ENCODE results near the gene RAMAC. TPM values are rescaled to one million over a fixed set of nuclear protein-coding genes. Genes with fewer than 3 reads are reported as not detected.

Gene RAMAC
- polyA plus RNA-seq, 2 of the 4 experiments (the other 2 are of a cell fraction), result 38.9 to 68.1 TPM

DNA sequence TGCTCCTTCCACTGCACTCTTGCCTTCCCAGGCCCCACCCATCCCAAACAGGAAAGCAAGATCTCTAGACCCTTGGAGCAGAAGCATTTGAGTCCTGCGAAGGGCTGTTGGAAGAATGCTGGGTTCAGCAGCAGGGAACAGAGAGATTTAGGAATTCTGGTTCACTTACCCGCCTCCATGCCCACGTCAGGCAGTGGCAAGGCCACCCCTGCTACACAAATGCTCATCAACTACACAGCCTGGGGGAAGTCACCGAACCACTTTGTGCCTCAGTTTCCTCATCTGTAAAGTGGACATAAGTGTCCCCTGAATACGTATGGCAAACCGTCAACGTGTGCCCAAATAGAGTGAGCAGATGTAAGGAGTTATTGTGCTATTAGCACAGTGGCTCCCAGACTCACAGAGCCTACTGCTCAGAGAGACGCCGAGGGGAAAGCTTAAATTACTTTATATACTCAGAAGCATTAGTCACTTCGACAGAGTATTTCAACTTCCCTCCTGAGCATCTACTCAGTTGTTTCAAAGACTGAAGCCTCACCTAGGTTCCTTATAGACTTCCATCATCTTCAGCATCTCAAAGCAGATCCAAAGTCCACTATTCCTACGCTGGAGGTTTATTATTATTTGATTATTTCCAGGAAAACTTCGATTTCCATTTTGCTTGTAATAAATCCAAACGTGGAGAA, 34.4 kb upstream of the RAMAC start (continued):
- TF ChIP-seq RCOR1 (IDR thresholded peaks at IDR 0.05; ENCODE audit: low read depth, low read length) (no peak), KDM5A (IDR thresholded peaks at IDR 0.05) (no peak), EHMT2 (IDR thresholded peaks at IDR 0.05; ENCODE audit: low read depth) (no peak), RFX5 (IDR thresholded peaks at IDR 0.05) (no peak), CBX2 (IDR thresholded peaks at IDR 0.05; ENCODE audit: borderline replicate concordance, low read depth) (no peak), PHF8 (IDR thresholded peaks at IDR 0.05; ENCODE audit: borderline replicate concordance, low read depth) (no peak)
- TF ChIP-seq, protein P1, sequence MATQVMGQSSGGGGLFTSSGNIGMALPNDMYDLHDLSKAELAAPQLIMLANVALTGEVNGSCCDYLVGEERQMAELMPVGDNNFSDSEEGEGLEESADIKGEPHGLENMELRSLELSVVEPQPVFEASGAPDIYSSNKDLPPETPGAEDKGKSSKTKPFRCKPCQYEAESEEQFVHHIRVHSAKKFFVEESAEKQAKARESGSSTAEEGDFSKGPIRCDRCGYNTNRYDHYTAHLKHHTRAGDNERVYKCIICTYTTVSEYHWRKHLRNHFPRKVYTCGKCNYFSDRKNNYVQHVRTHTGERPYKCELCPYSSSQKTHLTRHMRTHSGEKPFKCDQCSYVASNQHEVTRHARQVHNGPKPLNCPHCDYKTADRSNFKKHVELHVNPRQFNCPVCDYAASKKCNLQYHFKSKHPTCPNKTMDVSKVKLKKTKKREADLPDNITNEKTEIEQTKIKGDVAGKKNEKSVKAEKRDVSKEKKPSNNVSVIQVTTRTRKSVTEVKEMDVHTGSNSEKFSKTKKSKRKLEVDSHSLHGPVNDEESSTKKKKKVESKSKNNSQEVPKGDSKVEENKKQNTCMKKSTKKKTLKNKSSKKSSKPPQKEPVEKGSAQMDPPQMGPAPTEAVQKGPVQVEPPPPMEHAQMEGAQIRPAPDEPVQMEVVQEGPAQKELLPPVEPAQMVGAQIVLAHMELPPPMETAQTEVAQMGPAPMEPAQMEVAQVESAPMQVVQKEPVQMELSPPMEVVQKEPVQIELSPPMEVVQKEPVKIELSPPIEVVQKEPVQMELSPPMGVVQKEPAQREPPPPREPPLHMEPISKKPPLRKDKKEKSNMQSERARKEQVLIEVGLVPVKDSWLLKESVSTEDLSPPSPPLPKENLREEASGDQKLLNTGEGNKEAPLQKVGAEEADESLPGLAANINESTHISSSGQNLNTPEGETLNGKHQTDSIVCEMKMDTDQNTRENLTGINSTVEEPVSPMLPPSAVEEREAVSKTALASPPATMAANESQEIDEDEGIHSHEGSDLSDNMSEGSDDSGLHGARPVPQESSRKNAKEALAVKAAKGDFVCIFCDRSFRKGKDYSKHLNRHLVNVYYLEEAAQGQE (IDR thresholded peaks at IDR 0.05), result no peak
- TF ChIP-seq, protein P2, sequence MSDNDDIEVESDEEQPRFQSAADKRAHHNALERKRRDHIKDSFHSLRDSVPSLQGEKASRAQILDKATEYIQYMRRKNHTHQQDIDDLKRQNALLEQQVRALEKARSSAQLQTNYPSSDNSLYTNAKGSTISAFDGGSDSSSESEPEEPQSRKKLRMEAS (IDR thresholded peaks at IDR 0.05), result no peak

DNA sequence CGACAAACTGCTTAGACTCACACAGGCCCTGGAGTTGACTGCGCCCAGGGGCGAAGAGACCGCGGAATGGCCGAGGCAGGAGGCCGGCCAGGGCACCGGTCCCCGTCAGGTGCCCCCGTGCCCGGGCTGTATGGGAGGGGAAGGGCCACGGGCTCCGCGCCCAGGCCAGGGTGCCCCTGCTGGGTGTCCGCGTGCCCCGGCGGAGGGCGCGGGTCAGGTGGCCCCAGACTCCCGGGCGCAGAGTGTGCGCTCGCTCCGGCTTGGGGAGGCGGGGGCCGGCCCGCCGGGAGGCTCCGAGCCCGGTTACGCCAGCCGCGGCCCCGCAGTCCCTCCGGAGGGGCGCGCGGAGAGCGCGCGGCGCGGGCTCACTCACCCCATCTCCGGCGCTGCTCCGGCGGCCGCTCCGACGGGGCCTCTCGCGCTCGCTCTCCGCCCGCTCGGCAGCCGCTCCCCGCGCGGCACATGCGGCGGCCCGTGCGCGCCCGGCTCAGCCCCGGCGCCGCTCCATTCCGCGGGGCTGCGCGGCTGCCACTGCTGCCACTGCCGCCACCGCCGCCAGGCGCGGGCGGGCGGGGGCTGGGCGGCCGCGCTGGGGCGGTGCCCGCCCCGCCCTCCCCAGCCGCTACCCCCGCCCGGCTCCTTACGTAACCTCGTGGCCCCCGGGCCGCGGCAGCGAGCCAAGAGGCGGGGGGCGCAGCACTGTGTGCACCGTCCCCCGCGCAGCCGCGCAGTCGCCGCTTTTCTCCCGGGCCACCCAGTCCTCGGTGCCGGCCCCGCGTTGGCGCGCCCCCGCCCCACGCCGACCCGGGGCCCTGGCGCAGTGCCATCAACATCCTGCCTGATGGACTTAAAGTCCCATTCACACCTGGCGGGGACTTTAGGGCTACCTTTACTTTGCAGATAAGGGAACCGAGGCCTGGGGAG, 33.6 kb upstream of the RAMAC start, which contains the start of gene HOMER2:
Gene HOMER2 (minus strand): TSS at position 563 of the 924 bp plus-strand sequence. CDS start 185 bp downstream, at position 378.
- WGBS (ENCODE audit: missing lambda C conversion rate), result 18% methylated on average over 13 of the region's 119 CpGs
- no peaks in the 10 kb centered on the region for H3K9me3 ChIP-seq
- ChIA-PET CTCF (no interaction called here), POLR2A (no interaction called here)
- no peak for FAIRE-seq
- peak within 1 kb of the TSS; percentile 74 to 90 for H3K27ac ChIP-seq
- H3K4me2 ChIP-seq, result peak within 1 kb of the TSS; percentile 89
- DNase-seq (ENCODE audit: low read depth in 1 of 2, low spot score in 1 of 2), result peak in 1 of 2 experiments; percentile 57
- peak; percentile 75 to 88 for ATAC-seq
- 0 out of 3 replicates have a peak, but pooled peaks cover 9% of the 10 kb centered on the region for H3K4me1 ChIP-seq
- H3K4me3 ChIP-seq, result peak within 1 kb of the TSS; percentile 75
- TF ChIP-seq, protein P2 (IDR thresholded peaks at IDR 0.05), result peak; percentile 34; the same call in 1 of the 2 replicates
- TF ChIP-seq, protein P1 (IDR thresholded peaks at IDR 0.05), result no peak
- TF ChIP-seq CBX8 (IDR thresholded peaks at IDR 0.05) (no peak), JUN (IDR thresholded peaks at IDR 0.05) (peak in 1 of 2 experiments; percentile 67; a peak in 3 of 5 replicates), SMC3 (IDR thresholded peaks at IDR 0.05) (no peak), POLR2A (IDR thresholded peaks at IDR 0.05; ENCODE audit: low read length) (peak; percentile 38), CEBPB (IDR thresholded peaks at IDR 0.05) (peak; percentile 36 to 61; a peak in 2 of 4 replicates)

All from A549 (cell line).